HG03196 (cell line): ENCODE data around the gene HES2.
"Not testable (repeated sequence)": the region's sequence is repeated elsewhere in the genome, so short reads cannot be mapped to it uniquely, and the experiment has no call there.

Experiments
- ATAC-seq: cut with Tn5 transposase; IDR thresholded peaks from one replicate; pipeline ENCODE4 v1.9.1; 2021; ENCODE audit not compliant: unreplicated experiment

Gene HES2

DNA sequence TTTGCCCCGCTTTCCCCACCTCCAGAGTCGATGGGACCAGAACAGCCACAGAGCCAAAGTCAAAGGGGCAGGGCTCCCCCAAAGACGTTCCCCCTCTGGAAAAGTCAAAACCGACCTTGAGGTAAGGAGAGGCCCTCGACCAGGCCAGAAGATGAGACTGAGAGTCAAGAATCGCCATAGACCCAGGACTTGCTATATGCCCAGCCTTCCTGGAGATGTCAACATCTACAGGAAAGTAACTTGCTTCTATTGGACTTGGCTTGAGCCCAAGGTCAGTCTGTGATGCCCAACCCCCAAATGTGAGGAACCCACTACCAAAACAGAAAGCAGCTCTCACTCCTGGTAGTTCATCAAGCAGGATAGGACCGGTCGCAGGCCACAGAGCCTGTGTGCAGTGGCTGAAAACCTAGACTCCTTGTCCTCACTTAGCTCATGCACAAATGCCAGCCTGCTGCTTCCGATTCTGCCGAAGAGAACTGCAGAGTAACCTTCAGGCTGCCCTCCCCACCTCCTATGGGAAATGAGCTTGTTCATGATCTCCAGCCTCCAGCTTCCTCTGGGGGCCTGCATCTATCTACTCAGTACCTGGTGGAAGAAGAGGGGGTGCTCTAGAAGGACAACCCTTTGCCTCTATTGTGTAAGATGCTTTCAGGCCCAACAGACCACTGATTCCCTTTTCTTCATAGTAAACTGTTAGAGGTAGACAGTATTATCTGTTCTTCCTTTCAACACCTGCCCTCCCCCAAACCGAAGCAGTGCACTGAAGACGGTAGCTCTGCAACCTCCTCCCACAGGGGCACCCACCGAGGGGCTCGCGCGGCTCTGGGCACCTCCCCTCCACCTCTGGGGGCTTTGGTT, 27.5 kb downstream of the HES2 start:
- no peak for ATAC-seq

DNA sequence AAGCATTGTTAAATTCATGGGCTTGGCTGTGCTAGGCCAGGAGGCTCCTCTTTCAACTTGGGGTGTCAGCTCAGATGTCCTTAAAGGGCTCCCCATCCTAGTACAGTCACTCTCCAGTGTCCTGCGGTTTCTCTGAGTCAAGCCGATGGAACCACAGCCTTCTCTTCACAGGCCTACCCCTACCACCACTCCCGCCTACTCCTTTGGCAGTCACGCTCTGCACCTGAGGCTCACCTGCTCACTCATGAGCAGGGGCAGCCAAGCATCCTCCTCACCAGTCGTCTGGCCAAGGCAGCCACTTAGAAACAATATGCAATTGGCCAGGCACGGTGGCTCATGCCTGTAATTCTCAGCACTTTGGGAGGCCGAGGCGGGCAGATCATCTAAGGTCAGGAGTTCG, 29.7 kb downstream of the HES2 start:
- ATAC-seq, result no peak

DNA sequence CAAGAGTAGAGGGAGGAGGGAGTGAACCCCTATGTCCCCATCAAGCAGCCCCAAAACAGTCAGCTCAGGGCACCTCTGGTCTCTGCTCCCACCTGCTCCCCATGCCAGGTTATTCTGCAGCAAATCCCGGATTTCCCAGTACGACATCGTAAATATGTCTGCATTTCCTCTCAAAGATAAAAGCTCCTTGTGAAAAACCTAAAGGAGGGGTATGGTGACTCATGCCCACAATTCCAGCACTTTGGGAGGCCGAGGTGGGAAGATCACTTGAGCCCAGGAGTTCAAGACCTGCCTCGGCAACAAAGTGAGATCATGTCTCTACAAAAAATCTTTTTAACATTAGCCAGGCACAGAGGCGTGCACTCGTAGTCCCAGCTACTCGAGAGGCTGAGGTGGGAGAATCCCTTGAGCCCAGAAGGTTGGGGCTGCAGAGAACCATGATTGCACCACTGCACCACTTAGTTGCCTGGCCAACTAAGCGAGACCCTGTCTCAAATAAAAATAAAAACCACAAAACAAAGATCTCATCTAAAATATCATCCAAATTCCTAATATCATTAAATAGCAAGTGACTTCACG, 33.3 kb downstream of the HES2 start:
- ATAC-seq, result no peak

DNA sequence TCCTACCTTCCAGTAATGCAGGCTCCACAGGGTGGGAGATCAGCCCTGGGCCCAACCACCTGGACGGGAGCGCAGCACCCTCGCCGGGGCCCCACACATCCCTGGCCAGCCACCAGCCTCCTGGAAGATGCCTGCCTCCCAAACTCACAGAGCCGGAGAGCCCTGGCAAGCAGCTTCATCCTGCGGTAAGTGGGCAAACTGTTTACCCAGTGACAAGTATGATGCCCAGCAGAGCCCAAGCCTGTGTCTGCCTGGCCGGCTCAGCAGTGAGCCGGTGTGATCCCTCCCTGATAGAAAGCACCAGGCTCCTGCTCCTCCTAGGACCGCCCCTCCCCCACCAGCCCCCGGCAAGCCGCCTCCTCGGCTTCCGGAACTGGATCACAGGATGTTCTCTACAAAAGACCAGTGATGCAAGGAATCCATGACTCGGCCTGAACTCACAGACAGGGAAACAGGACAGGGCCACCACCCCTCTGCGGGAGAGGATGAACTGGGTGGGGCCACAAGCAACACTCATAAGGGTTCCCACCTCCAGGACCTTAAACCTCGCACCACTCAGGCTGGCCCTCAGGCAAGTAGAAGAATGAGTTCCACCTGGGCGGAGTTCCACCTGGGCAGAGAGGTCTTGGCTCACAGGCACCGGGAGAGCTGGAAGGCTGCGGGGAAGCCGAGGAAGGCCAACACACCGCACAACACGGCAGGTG, 34.1 kb downstream of the HES2 start:
- no peak for ATAC-seq

DNA sequence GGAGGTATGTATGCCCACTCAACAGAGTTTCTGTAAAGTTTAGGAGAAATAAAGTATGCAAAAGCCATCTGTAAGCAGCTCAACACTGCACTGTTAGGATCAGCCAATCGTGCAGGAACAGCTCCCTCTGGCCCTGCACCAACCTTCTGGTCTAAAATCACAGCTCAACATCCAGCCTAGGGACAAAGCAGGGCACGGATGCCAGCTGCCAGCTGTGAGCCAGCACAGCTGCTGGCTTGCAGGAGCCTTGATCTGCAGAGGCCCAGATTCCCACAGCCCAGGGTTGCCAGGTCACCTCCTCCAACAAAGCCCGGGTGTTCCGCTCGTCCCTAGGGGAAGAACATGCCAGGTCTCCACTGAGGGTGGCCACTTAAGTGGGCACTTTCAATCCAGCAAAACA, 34.8 kb downstream of the HES2 start:
- ATAC-seq, result no peak

DNA sequence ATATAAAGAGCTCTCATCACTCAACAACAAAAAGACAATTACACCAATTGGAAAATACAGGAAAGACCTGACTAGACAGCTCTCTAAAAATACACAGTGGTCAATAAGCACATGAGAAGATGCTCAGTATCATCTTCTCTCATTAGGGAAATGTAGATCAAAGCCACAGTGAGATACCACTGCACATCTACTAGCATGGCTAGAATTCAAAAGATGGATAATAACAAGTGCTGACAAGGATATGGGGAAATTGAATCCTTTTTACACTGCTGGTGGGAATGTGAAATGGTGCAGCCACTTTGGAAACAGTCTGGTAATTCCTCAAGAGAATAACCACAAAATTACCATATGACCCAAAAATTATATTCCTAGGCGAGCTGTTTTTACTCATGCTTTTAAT, 35.6 kb downstream of the HES2 start:
- ATAC-seq, result no peak

DNA sequence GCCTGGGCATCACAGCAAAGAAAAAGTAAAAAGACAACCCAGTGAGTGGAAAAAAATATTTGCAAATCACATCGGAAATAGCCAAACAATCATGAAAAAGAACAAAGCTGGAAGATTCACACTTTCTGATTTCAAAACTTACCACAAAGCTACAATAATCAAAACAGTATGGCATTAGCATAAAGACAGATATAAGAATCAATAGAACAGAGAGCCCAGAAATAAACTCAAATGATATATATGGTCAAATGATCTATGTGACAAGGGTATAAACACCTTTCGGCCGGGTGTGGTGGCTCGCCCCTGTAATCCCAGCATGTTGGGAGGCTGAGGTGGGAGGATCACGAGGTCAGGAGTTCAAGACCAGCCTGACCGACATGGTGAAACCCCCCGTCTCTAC, 39.7 kb downstream of the HES2 start:
- ATAC-seq, result no peak

DNA sequence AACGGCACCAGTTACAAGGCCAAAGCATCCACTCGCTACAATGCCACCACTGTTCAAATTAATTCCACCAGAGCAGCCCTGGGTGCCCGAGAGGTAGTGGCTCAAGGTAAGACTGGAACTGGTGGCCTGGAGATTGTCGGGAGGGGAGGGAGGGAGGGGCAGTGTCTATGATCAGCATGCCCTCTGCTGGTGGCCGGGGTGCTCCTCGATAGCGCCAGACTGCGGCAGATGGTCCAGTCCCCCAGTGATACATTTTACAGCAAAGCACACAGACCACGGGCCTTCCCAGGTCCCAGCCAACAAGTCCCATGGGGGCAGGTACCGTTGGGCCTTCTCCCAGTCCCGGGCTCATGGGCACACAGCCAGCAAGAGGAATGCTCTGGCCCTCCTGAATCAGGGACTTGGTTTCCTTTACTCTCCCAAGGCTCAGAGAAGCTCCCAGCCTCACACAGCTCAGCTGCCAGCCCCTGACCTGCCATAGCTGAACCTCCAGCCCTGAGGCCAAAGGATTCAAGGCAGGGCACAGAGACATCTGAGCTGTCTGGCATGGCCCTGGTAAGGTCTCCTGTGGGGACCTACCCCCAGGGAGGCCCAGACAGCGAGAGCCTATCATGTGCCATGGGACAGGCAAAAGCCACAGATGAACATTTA, 41.5 kb downstream of the HES2 start:
- ATAC-seq, result no peak

DNA sequence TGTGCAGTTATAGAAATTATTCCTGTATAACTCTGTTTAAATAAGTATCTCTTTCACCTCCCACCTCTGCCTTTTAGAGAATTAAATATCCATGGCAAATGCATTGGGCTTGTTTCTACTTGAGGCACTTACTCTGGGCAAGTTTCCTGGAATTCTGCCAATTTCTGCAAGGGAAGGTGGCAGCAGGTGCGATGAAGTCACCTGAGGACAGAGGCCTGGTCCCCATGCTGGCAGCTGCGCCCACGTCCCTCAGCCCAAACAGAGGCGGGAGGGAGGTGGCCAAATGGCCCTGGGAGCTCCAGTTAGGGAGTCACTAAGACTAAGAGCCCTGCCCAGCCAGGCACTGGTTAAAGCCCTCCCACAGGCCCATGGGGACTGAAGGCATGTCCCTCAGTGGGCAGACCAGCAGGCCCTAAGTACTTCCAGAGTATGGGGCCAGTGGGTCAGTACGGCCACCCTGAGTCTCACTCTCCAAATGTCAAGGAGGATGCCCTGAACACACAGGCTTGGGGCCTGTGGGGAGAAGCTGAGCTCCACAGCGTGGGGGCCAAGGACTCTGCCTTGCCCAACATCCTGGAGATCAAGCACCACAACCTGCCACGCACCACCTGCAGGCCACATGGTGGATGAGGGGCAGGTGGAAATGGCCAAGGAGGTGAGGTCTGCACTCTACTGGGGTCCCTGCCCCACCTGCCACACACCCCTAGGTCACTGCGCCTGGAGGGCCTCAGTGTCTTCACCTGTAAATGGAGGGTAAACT, 45.6 kb downstream of the HES2 start:
- ATAC-seq, result no peak

DNA sequence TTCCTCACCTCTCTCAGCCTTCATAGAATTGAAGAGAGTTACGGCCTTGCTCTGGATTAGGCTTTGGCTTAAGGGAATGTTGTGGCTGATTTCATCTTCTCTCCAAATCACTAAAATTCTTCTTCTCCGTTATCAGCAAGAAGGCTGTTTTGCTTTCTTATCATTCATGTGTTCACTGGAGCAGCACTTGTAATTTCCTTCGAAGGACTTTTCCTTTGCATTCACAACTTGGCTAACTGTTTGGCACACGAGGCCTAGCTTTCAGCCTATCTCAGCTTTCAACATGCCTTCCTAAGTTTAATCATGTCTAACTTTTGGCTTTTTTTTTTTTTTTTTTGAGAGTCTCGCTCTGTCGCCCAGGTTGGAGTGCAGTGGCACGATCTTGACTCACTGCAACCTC, 47.5 kb downstream of the HES2 start:
- ATAC-seq, result not testable (repeated sequence)

DNA sequence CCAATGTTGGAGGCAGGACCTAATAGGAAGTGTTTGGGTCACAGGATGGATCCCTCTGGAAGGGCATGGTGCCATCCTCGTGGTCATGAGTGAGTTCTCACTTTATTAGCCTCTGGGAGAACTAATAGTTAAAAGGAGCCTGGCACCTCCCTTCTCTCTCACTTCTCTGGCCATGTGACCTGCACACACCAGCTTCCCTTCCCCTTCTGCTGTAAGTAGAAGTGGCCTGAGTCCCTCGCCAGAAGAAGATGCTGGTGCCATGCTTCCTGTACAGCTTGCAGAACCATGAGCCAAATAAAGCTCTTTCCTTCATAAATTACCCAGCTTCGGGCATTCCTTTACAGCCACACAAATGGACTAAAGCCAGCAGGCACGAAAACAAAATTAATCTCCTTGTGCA, 49.7 kb downstream of the HES2 start:
- ATAC-seq, result no peak

DNA sequence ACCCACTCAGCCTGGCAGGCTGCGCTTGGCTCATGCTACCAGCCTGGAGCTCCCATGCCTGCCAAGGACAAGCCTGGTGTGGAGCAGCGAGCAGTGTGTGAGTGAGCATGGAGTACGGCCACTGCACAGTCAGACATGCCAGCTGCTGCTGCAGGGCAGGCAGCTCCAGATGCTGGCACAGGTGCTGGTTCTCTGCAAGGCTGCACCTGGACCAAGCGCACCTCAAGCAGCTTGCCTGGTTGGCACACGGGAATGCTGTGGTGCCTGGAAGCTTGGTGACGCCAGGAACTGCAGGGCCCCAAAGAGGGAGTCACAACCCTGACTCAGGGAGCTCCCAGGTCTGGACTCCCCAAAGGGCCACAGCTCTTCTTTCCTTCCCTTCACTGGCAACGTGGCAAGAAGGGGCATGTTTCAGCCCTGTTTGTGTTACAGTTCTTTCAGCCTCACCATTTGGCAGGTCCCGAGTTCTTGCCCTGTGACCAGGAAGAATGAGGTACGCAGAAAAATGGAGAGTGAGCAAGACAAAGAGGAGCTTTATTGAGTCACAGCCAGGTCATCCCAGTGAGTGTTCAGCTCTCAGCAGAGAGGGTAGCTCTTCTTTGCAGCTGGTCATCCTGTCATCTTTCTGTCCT, 52.2 kb downstream of the HES2 start:
- no peak for ATAC-seq

DNA sequence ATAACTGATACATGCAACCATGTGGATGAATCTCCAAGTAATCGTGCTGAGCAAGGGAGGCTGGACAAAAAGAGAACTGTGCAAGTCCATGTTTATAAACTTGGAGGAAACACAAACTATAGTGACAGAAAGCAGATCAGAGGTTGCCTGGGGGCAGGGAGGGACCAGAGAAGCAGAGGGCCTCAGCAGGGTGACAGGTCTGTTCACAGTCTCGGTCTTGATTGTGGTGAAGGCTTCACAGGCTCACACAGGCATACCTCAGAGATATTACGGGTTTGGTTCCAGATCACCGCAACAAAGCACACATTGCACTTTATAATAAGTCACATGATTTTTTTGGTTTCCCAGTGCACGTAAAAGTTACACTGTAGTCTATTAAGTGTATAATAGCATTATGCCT, 54.7 kb downstream of the HES2 start:
- ATAC-seq, result no peak

DNA sequence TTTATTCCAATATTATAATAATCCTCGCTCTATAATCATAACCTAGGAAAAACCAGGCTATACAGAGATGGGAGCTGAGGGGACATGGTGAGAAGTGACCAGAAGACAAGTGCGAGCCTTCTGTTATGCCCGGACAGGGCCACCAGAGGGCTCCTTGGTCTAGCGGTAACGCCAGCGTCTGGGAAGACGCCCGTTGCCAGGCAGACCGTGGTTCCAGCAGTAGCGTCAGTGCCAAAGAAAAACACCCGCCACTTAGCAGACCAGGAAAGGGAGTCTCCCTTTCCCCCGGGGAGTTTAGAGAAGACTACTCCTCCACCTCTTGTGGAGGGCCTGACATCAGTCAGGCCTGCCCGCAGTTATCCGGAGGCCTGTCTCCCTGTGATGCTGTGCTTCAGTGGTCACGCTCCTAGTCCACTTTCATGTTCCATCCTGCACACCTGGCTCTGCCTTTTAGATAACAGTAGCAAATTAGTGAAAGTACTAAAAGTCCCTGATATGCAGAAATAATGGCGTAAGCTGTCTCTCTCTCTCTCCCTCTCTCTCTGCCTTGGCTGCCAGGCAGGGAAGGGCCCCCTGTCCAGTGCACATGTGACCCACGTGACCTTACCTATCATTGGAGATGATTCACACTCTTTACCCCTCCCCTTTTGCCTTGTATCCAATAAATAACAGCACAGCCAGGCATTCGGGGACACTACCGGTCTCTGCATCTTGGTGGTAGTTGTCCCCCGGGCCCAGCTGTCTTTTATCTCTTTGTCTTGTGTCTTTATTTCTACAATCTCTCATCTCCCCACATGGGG, 56.4 kb downstream of the HES2 start:
- ATAC-seq, result not testable (repeated sequence)
